Peyer's patch (tissue), 4 donors: ENCODE measurements around the gene CSMD2. TPM values are rescaled to one million over a fixed set of nuclear protein-coding genes. Genes with fewer than 3 reads are reported as not detected.

Source experiments
- DNase-seq, 3 donors: peaks; one replicate each; pipeline ENCODE4 v3.0.0-alpha.2; 2017 to 2019
- H3K27ac ChIP-seq, 4 donors: fragments of 200-600 bp; sonication (generic); one replicate each; pipeline ENCODE4 v1.5.1; 2016 to 2019
- H3K27me3 ChIP-seq, 2 donors: fragments of 200-600 bp; sonication (generic); one replicate each; pipeline ENCODE4 v1.5.1; 2019
- H3K36me3 ChIP-seq, 3 donors: fragments of 200-600 bp; sonication (generic); one replicate each; pipeline ENCODE4 v1.5.1; 2016 to 2019
- H3K4me1 ChIP-seq, 4 donors: fragments of 200-600 bp; sonication (generic); one replicate each; pipeline ENCODE4 v1.5.1; 2016 to 2019
- H3K4me3 ChIP-seq, 4 donors: fragments of 200-600 bp; sonication (generic); 1 replicate in 3 of 4; 2 replicates in 1 of 4; pipeline ENCODE4 v1.5.1; 2016 to 2019; ENCODE audit warnings: mild to moderate bottlenecking in 1 of 4
- H3K9me3 ChIP-seq, 4 donors: fragments of 200-600 bp; sonication (generic); one replicate each; pipeline ENCODE4 v1.5.1; 2016 to 2019; ENCODE audit warnings: mild to moderate bottlenecking in 1 of 4
- CTCF ChIP-seq, 6 experiments: fragments of 450-650 bp in 4 of 6; fragments of 200-600 bp in 2 of 6; sonication (generic) in 1 of 6; IDR thresholded peaks; one replicate each; pipeline ENCODE4 v1.5.1; 2017 to 2019; ENCODE audit warnings: antibody characterized with exemption in 6 of 6, mild to moderate bottlenecking in 3 of 6, moderate library complexity in 1 of 6
- POLR2A ChIP-seq, 2 donors: fragments of 450-650 bp; IDR thresholded peaks; one replicate each; pipeline ENCODE4 v1.5.1; 2017; ENCODE audit warnings: antibody characterized with exemption in 2 of 2, mild to moderate bottlenecking in 2 of 2, moderate library complexity in 2 of 2
- total RNA-seq, 4 donors: library from RNA; depleted of rRNA; stranded (reverse); fragments of >200 nt; gene quantifications; one replicate each; pipeline ENCODE4 v1.1.0, GENCODE V29; 2016

The CSMD2 gene
- total RNA-seq, 4 donors from 2014 or later: under 0.01 to 1.2 (median 0.70) TPM

GRCh38 chr1:33982419-33982818 lies 182.6 kb downstream of the CSMD2 start:
- DNase-seq: no peak
- Histone ChIP-seq H3K4me1 (no peaks in the 10 kb centered on the region), H3K4me3 (no peak overlapping the region), H3K27ac (no peak overlapping the region), H3K27me3 (no peaks in the 10 kb centered on the region), H3K9me3 (no peaks in the 10 kb centered on the region), H3K36me3 (no peaks in the 10 kb centered on the region)
- TF ChIP-seq POLR2A (IDR thresholded peaks at IDR 0.05) (no peak), CTCF (IDR thresholded peaks at IDR 0.05) (no peak)

GRCh38 chr1:33979341-33979740 lies 185.7 kb downstream of the CSMD2 start:
- H3K27me3 ChIP-seq: no peaks in the 10 kb centered on the region
- no peaks in the 10 kb centered on the region for H3K9me3 ChIP-seq
- H3K36me3 ChIP-seq: no peaks in the 10 kb centered on the region
- no peaks in the 10 kb centered on the region for H3K4me1 ChIP-seq
- TF ChIP-seq CTCF (IDR thresholded peaks at IDR 0.05) (no peak), POLR2A (IDR thresholded peaks at IDR 0.05) (no peak)
- DNase-seq: no peak
- H3K4me3 ChIP-seq: no peak overlapping the region
- no peak overlapping the region for H3K27ac ChIP-seq

GRCh38 chr1:33975961-33976360 lies 189.1 kb downstream of the CSMD2 start:
- H3K4me1 ChIP-seq: no peaks in the 10 kb centered on the region
- DNase-seq: no peak
- H3K36me3 ChIP-seq: no peaks in the 10 kb centered on the region
- no peak overlapping the region for H3K27ac ChIP-seq
- no peaks in the 10 kb centered on the region for H3K9me3 ChIP-seq
- H3K27me3 ChIP-seq: no peaks in the 10 kb centered on the region
- no peak overlapping the region for H3K4me3 ChIP-seq
- no peak for TF ChIP-seq POLR2A (IDR thresholded peaks at IDR 0.05)
- no peak for TF ChIP-seq CTCF (IDR thresholded peaks at IDR 0.05)

- H3K36me3 ChIP-seq: no peaks in the 10 kb centered on the region
- H3K4me3 ChIP-seq: no peak overlapping the region
- H3K27me3 ChIP-seq: no peaks in the 10 kb centered on the region
- TF ChIP-seq POLR2A (IDR thresholded peaks at IDR 0.05) (no peak), CTCF (IDR thresholded peaks at IDR 0.05) (no peak)
- no peak for DNase-seq
- H3K4me1 ChIP-seq: no peaks in the 10 kb centered on the region
- no peak overlapping the region for H3K27ac ChIP-seq
- no peaks in the 10 kb centered on the region for H3K9me3 ChIP-seq
Measured at GRCh38 chr1:33973799-33974545, 191.1 kb downstream of the CSMD2 start.

GRCh38 chr1:33972676-33973395 lies 192.2 kb downstream of the CSMD2 start:
- no peak overlapping the region for H3K27ac ChIP-seq
- TF ChIP-seq POLR2A (IDR thresholded peaks at IDR 0.05) (no peak), CTCF (IDR thresholded peaks at IDR 0.05) (no peak)
- no peaks in the 10 kb centered on the region for H3K36me3 ChIP-seq
- no peaks in the 10 kb centered on the region for H3K27me3 ChIP-seq
- no peaks in the 10 kb centered on the region for H3K4me1 ChIP-seq
- DNase-seq: no peak
- H3K4me3 ChIP-seq: no peak overlapping the region
- H3K9me3 ChIP-seq: no peaks in the 10 kb centered on the region
